ENCODE measurements around the gene ARL17B.
"Not testable (repeated sequence)": the region's sequence is repeated elsewhere in the genome, so short reads cannot be mapped to it uniquely, and the experiment has no call there.

The ARL17B gene

DNA sequence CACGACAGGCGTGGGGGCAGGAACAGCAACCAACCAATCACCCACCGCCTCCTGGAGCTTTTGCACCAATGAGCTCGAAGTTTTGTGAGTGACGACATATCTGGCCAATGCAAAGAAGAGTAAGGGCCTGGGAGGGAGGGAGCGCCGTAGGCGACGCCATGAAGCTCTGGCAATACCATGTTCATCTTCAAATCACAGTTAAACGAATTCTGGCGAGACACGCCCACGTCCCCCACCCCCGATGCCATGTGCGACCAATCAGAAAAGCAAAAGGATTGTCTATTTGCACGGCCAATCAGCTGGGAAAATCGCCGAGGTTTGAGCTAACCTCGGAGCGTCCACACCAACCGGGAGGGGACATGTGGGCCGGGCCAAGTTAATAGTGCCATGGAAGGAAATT is at the start of gene ARL17B:
Gene ARL17B, minus strand, starts transcription at position 12 of the 400 bp plus-strand sequence. CDS start 3,369 bp downstream, outside the sequence.
- H3K27me3 Mint-ChIP-seq; intact Hi-C loops (cut with micrococcal nuclease); H3K36me3 Mint-ChIP-seq (ENCODE audit: low read depth); H3K9me3 Mint-ChIP-seq; H3K4me1 Mint-ChIP-seq (ENCODE audit: low read depth); H3K27ac Mint-ChIP-seq; H3K4me3 Mint-ChIP-seq: not testable (repeated sequence)

DNA sequence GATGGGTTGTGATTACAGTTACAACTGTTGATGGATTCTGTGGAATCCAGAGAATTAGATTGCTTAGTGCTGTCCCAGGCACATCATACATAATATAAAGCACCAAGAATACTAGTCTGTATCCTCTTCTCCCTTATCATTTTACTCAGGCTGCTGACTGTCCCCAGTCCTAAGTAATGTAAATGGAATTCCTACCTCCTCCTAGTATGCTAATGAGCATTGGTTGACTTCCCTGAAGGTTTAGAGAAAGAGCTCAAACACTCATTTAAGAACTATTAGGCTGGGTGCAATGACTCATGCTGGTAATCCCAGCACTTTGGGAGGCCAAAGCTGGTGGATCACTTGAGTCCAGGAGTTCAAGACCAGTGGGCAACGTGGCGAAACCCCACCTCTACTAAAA is 48.3 kb upstream of the ARL17B start:
- not testable (repeated sequence) for H3K4me1 Mint-ChIP-seq (ENCODE audit: low read depth)

DNA sequence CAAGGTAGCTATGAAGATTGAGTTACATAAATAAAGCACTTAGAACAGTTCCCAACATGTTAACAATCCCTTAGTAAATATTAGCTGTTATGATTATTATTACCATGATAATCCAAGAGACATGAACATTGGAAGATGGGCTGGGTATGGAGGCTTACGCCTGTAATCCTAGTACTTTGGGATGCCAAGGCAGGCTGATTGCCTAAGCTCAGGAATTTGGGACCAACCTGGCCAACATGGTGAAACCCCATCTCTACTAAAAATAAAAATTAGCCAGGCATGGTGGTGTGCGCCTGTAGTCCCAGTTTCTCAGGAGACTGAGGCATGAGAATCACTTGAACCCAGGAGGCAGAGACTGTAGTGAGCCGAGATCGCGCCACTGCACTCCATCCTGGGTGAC is 45.6 kb upstream of the ARL17B start:
- H3K36me3 Mint-ChIP-seq (ENCODE audit: low read depth); H3K9me3 Mint-ChIP-seq; H3K27ac Mint-ChIP-seq; H3K27me3 Mint-ChIP-seq; H3K4me3 Mint-ChIP-seq; H3K4me1 Mint-ChIP-seq (ENCODE audit: low read depth); intact Hi-C loops (cut with micrococcal nuclease): not testable (repeated sequence)

More for the DNA sequence above, 48.3 kb upstream of the ARL17B start:
- H3K27ac Mint-ChIP-seq; H3K9me3 Mint-ChIP-seq; intact Hi-C loops (cut with micrococcal nuclease); H3K36me3 Mint-ChIP-seq (ENCODE audit: low read depth); H3K27me3 Mint-ChIP-seq; H3K4me3 Mint-ChIP-seq: not testable (repeated sequence)

- H3K4me1 Mint-ChIP-seq (ENCODE audit: low read depth); intact Hi-C loops (cut with micrococcal nuclease); H3K4me3 Mint-ChIP-seq; H3K27me3 Mint-ChIP-seq; H3K36me3 Mint-ChIP-seq (ENCODE audit: low read depth); H3K27ac Mint-ChIP-seq; H3K9me3 Mint-ChIP-seq: not testable (repeated sequence)
These were observed 39.6 kb upstream of the ARL17B start for GRCh38 chr17:46401033-46401787.

- H3K27me3 Mint-ChIP-seq; H3K4me1 Mint-ChIP-seq (ENCODE audit: low read depth); intact Hi-C loops (cut with micrococcal nuclease); H3K9me3 Mint-ChIP-seq; H3K27ac Mint-ChIP-seq; H3K36me3 Mint-ChIP-seq (ENCODE audit: low read depth); H3K4me3 Mint-ChIP-seq: not testable (repeated sequence)
These were observed 39.0 kb upstream of the ARL17B start for GRCh38 chr17:46400543-46400942.

GRCh38 chr17:46399993-46400392 is 38.4 kb upstream of the ARL17B start:
- H3K4me1 Mint-ChIP-seq (ENCODE audit: low read depth); H3K27ac Mint-ChIP-seq; H3K4me3 Mint-ChIP-seq; H3K36me3 Mint-ChIP-seq (ENCODE audit: low read depth); intact Hi-C loops (cut with micrococcal nuclease); H3K27me3 Mint-ChIP-seq; H3K9me3 Mint-ChIP-seq: not testable (repeated sequence)

DNA sequence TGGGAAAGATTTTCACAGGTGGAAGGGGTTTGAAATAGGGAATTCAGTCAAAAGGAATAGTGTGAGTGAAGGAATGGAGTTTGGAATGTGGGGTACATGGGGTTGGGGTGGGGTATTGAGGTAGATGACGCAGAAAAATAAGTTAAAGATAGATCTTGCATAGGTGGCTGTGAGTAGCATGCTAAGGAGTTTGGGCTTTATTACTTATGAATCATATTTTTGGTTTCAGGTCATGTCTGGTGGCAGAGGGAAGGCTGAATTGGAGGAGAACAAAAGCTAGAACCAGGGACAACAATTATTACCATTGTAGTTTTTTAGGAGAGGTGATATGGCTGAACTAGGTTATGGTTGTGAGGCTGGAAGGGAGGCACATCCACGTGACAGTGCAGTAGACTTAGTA is 34.7 kb upstream of the ARL17B start:
- H3K9me3 Mint-ChIP-seq, H3K4me3 Mint-ChIP-seq: not testable (repeated sequence)

DNA sequence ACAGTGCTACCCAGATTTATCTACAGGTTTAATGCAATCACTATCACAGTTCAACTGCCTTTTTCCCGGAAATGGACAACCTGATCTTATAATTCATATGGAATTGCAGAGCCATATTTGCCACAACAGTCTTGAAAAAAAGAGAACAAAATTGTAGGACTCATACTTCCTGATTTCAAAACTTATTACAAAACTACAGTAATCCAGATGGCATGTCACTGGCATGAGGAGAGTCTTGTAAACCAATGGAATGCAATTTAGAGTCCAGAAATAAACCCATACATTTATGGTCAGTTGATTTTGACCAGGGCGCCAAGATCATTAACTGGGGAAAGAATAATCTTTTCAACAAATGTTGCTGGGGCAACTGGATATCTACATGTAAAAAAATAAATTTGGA is 32.1 kb upstream of the ARL17B start:
- H3K36me3 Mint-ChIP-seq (ENCODE audit: low read depth); H3K27ac Mint-ChIP-seq; H3K27me3 Mint-ChIP-seq; intact Hi-C loops (cut with micrococcal nuclease); H3K9me3 Mint-ChIP-seq; H3K4me1 Mint-ChIP-seq (ENCODE audit: low read depth); H3K4me3 Mint-ChIP-seq: not testable (repeated sequence)

More for the DNA sequence above, 34.7 kb upstream of the ARL17B start:
- intact Hi-C loops (cut with micrococcal nuclease); H3K36me3 Mint-ChIP-seq (ENCODE audit: low read depth); H3K27me3 Mint-ChIP-seq; H3K4me1 Mint-ChIP-seq (ENCODE audit: low read depth); H3K27ac Mint-ChIP-seq: not testable (repeated sequence)

DNA sequence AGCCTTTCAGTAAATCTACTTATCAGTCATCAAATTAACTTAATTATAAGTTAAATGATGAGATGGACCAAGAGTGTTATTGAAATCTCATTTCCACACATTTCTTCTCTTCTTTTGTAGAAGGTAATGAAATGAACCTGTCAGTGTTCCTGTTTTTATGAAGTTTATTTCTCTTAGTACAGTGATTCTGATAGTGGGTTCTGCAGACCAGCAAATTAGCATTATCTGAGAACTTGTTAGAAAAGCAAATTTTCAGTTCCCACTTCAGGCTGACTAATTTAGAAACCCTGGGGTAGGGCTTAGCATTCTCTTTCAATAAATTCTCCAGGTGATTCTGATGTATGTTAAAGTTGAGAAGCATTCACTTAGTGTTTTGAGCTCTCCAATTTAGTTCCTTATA is 23.9 kb upstream of the ARL17B start:
- H3K4me1 Mint-ChIP-seq (ENCODE audit: low read depth); H3K27me3 Mint-ChIP-seq; H3K4me3 Mint-ChIP-seq; H3K36me3 Mint-ChIP-seq (ENCODE audit: low read depth); H3K27ac Mint-ChIP-seq; intact Hi-C loops (cut with micrococcal nuclease); H3K9me3 Mint-ChIP-seq: not testable (repeated sequence)

DNA sequence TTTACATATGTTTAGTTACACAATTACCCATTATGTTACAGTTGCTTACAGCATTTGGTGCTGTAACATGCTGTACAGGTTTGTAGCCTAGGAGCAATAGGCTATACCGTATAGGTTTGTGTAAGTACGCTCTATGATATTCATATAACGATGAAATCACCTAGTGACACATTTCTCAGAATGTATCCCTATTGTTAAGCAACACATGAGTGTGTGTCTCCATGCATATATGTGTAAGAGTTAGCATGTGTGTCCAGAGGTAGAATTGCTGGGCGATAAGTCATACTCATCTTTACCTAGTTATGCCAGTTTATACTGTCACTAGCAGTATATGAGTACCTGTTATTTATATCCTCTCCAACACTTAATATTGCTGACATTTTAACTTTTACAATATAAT is 21.6 kb upstream of the ARL17B start:
- intact Hi-C loops (cut with micrococcal nuclease); H3K9me3 Mint-ChIP-seq; H3K27me3 Mint-ChIP-seq; H3K36me3 Mint-ChIP-seq (ENCODE audit: low read depth); H3K4me3 Mint-ChIP-seq; H3K4me1 Mint-ChIP-seq (ENCODE audit: low read depth); H3K27ac Mint-ChIP-seq: not testable (repeated sequence)

DNA sequence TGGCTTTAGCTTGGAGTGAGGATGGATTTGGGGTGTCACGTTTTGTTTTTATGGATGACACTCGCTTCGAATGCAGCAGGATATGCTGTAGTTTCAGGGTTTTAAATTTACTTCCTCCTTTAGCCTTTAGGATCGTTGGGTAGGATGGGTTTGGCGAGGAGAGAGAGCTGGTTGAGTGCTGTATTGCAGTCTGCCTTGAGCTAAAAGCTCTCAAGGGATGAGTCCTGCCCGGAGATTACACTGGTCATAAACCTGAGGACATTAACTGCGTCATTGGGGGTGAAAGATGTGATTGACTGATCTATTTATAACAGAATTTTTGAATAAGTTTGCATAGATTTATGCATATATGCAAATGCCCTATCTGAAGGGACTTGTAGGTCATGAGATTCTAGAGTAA is 11.9 kb upstream of the ARL17B start:
- H3K4me1 Mint-ChIP-seq (ENCODE audit: low read depth); H3K9me3 Mint-ChIP-seq; H3K4me3 Mint-ChIP-seq; H3K27me3 Mint-ChIP-seq; H3K36me3 Mint-ChIP-seq (ENCODE audit: low read depth); H3K27ac Mint-ChIP-seq; intact Hi-C loops (cut with micrococcal nuclease): not testable (repeated sequence)

- H3K4me1 Mint-ChIP-seq (ENCODE audit: low read depth); H3K9me3 Mint-ChIP-seq; H3K36me3 Mint-ChIP-seq (ENCODE audit: low read depth); intact Hi-C loops (cut with micrococcal nuclease); H3K27ac Mint-ChIP-seq; H3K27me3 Mint-ChIP-seq; H3K4me3 Mint-ChIP-seq: not testable (repeated sequence)
These were observed 11.0 kb upstream of the ARL17B start for GRCh38 chr17:46372236-46373229.

- H3K36me3 Mint-ChIP-seq (ENCODE audit: low read depth); intact Hi-C loops (cut with micrococcal nuclease); H3K27ac Mint-ChIP-seq; H3K27me3 Mint-ChIP-seq; H3K4me1 Mint-ChIP-seq (ENCODE audit: low read depth); H3K9me3 Mint-ChIP-seq; H3K4me3 Mint-ChIP-seq: not testable (repeated sequence)
These were observed 6.0 kb upstream of the ARL17B start for GRCh38 chr17:46367520-46367919.

GRCh38 chr17:46361145-46361735 is 326 bp downstream of the ARL17B start:
- intact Hi-C loops (cut with micrococcal nuclease); H3K36me3 Mint-ChIP-seq (ENCODE audit: low read depth); H3K27ac Mint-ChIP-seq; H3K4me1 Mint-ChIP-seq (ENCODE audit: low read depth); H3K9me3 Mint-ChIP-seq; H3K27me3 Mint-ChIP-seq; H3K4me3 Mint-ChIP-seq: not testable (repeated sequence)
